Liver (tissue), 9 donors: Measurements from ENCODE around the gene TTC7B. TPM values are rescaled to one million over a fixed set of nuclear protein-coding genes. Genes with fewer than 3 reads are reported as not detected.
"Not testable (repeated sequence)": the region's sequence is repeated elsewhere in the genome, so short reads cannot be mapped to it uniquely, and the experiment has no call there.

Source experiments
- DNase-seq: peaks from one replicate; pipeline ENCODE4 v3.0.0-alpha.2; 2017; ENCODE audit warnings: low spot score
- H3K27ac ChIP-seq, 2 donors: one replicate each; pipeline ENCODE4 v1.7.0; 2013; ENCODE audit warnings: inconsistent platforms in 2 of 2, low read length in 2 of 2, control low read depth in 1 of 2, low read depth in 1 of 2, mild to moderate bottlenecking in 1 of 2
- H3K27me3 ChIP-seq, 4 donors: one replicate each; pipeline versions ENCODE4 v1.6.1 to v1.7.0; 2013; ENCODE audit warnings: low read length in 3 of 4, inconsistent platforms in 1 of 4, mild to moderate bottlenecking in 1 of 4, moderate library complexity in 1 of 4; ENCODE audit not compliant: control insufficient read depth in 4 of 4, insufficient read depth in 4 of 4
- H3K36me3 ChIP-seq, 4 donors: one replicate each; pipeline versions ENCODE4 v1.6.1 to v1.7.0; 2013; ENCODE audit warnings: low read length in 3 of 4, mild to moderate bottlenecking in 3 of 4, low read depth in 1 of 4, moderate library complexity in 1 of 4; ENCODE audit not compliant: control insufficient read depth in 4 of 4, insufficient read depth in 3 of 4
- H3K4me1 ChIP-seq, 4 donors: one replicate each; pipeline versions ENCODE4 v1.6.1 to v1.7.0; 2013; ENCODE audit warnings: low read length in 3 of 4, mild to moderate bottlenecking in 3 of 4, moderate library complexity in 1 of 4; ENCODE audit not compliant: control insufficient read depth in 4 of 4, insufficient read depth in 4 of 4
- H3K4me3 ChIP-seq, 3 donors: one replicate each; pipeline versions ENCODE4 v1.6.1 to v1.7.0; 2013; ENCODE audit warnings: low read length in 3 of 3, control low read depth in 1 of 3, low read depth in 1 of 3, mild to moderate bottlenecking in 1 of 3
- H3K9ac ChIP-seq, 2 donors: one replicate each; pipeline ENCODE4 v1.7.0; 2013; ENCODE audit warnings: low read length in 2 of 2, mild to moderate bottlenecking in 2 of 2, moderate library complexity in 2 of 2, control low read depth in 1 of 2, low read depth in 1 of 2
- H3K9me3 ChIP-seq, 4 donors: one replicate each; pipeline versions ENCODE4 v1.6.1 to v1.7.0; 2013; ENCODE audit warnings: low read length in 3 of 4; ENCODE audit not compliant: control insufficient read depth in 4 of 4
- ATF3 ChIP-seq: IDR thresholded peaks from 2 replicates; pipeline ENCODE4 v1.6.1; 2016; ENCODE audit warnings: antibody characterized with exemption
- EGR1 ChIP-seq, 2 donors: IDR thresholded peaks; 2 replicates each; pipeline ENCODE4 v1.6.1; 2016 to 2018; ENCODE audit warnings: antibody characterized with exemption in 2 of 2, low read depth in 2 of 2
- FOXA1 ChIP-seq: IDR thresholded peaks from 2 replicates; pipeline ENCODE4 v1.6.1; 2016; ENCODE audit warnings: antibody characterized with exemption
- GABPA ChIP-seq, 2 donors: IDR thresholded peaks in 1 of 2; conservative IDR thresholded peaks in 1 of 2; 2 replicates each; pipeline ENCODE4 v1.6.1; 2016; ENCODE audit warnings: antibody characterized with exemption in 2 of 2, mild to moderate bottlenecking in 1 of 2, moderate library complexity in 1 of 2
- HNF4A ChIP-seq, 2 donors: conservative IDR thresholded peaks; 2 replicates each; pipeline ENCODE4 v1.6.1; 2016; ENCODE audit warnings: antibody characterized with exemption in 2 of 2, mild to moderate bottlenecking in 2 of 2
- HNF4G ChIP-seq: IDR thresholded peaks from 2 replicates; pipeline ENCODE4 v1.6.1; 2016; ENCODE audit warnings: antibody characterized with exemption
- JUND ChIP-seq, 2 donors: IDR thresholded peaks; 2 replicates each; pipeline ENCODE4 v1.6.1; 2016; ENCODE audit warnings: antibody characterized with exemption in 2 of 2
- MAX ChIP-seq: IDR thresholded peaks from 2 replicates; pipeline ENCODE4 v1.6.1; 2016; ENCODE audit warnings: antibody characterized with exemption
- NR2F2 ChIP-seq: IDR thresholded peaks from 2 replicates; pipeline ENCODE4 v1.6.1; 2016; ENCODE audit warnings: antibody characterized with exemption
- RAD21 ChIP-seq, 2 donors: IDR thresholded peaks; 2 replicates each; pipeline ENCODE4 v1.6.1; 2016; ENCODE audit warnings: antibody characterized with exemption in 2 of 2, mild to moderate bottlenecking in 2 of 2
- REST ChIP-seq: IDR thresholded peaks from 2 replicates; pipeline ENCODE4 v1.6.1; 2016; ENCODE audit warnings: antibody characterized with exemption, mild to moderate bottlenecking
- RXRA ChIP-seq, 2 donors: IDR thresholded peaks; 2 replicates each; pipeline ENCODE4 v1.6.1; 2017 to 2018; ENCODE audit warnings: antibody characterized with exemption in 2 of 2, mild to moderate bottlenecking in 1 of 2
- WGBS: extraction: QIAGEN DNeasy Blood & Tissue Kit; methylation state at CpG from one replicate; pipeline ENCODE4 v1.1.7; 2013; 5-methylcytosine and 5-hydroxymethylcytosine counted together
- polyA plus RNA-seq, 2 donors: library from polyadenylated mRNA; stranded (reverse) in 1 of 2; unstranded in 1 of 2; fragments of 200-250 nt in 1 of 2; fragments of >200 nt in 1 of 2; fragmentation: Nextera tagmentation in 1 of 2; extraction: Ambion mirVana in 1 of 2; gene quantifications; one replicate each; pipeline versions ENCODE4 v1.2.1 to v1.2.3, GENCODE V29; 2013 to 2015
- total RNA-seq, 2 donors: library from RNA; depleted of rRNA; stranded (reverse); fragments of >200 nt; gene quantifications; one replicate each; pipeline ENCODE4 v1.2.3, GENCODE V29; 2014
- donor health status: healthy.
- donor health status: healthy.
- donor health status: healthy.
- donor health status: healthy.
- donor health status: healthy.

The TTC7B gene
- total and polyA plus RNA-seq, 4 donors: 9.1 to 31.0 (median 12.5) TPM

GRCh38 chr14:90857866-90858265, 41.6 kb upstream of the TTC7B start:
- TF ChIP-seq HNF4G (no peak), GABPA (IDR thresholded peaks at IDR 0.05 in 1 of 2, conservative IDR thresholded peaks at IDR 0.05 in 1 of 2) (no peak), RXRA (IDR thresholded peaks at IDR 0.05) (no peak), HNF4A (conservative IDR thresholded peaks at IDR 0.05) (no peak), JUND (IDR thresholded peaks at IDR 0.05) (no peak), RAD21 (IDR thresholded peaks at IDR 0.05) (no peak), REST (no peak), NR2F2 (no peak), FOXA1 (no peak), EGR1 (IDR thresholded peaks at IDR 0.05; ENCODE audit: low read depth in 2 of 2) (no peak)
- Histone ChIP-seq H3K4me1 (no peaks in the 10 kb centered on the region), H3K36me3 (no peaks in the 10 kb centered on the region), H3K4me3 (no peak overlapping the region), H3K9ac (no peak overlapping the region), H3K9me3 (no peaks in the 10 kb centered on the region), H3K27me3 (no peaks in the 10 kb centered on the region), H3K27ac (no peak overlapping the region)
- DNase-seq: no peak
- 93% methylated on average over 6 of the region's 6 CpGs for WGBS

- H3K4me1 ChIP-seq, H3K27me3 ChIP-seq, DNase-seq, H3K36me3 ChIP-seq, H3K27ac ChIP-seq, H3K4me3 ChIP-seq, H3K9ac ChIP-seq, H3K9me3 ChIP-seq: not testable (repeated sequence)
- WGBS: 93% methylated on average over 5 of the region's 5 CpGs
Observed at GRCh38 chr14:90856115-90856514, 39.9 kb upstream of the TTC7B start.

- TF ChIP-seq FOXA1: no peak
- TF ChIP-seq EGR1 (IDR thresholded peaks at IDR 0.05; ENCODE audit: low read depth in 2 of 2): no peak
- no peak for TF ChIP-seq HNF4G
- TF ChIP-seq REST: no peak
- TF ChIP-seq RXRA (IDR thresholded peaks at IDR 0.05): no peak
- TF ChIP-seq MAX: no peak
- no peak for TF ChIP-seq HNF4A (conservative IDR thresholded peaks at IDR 0.05)
- no peak for TF ChIP-seq NR2F2
- no peak for TF ChIP-seq ATF3
- no peaks in the 10 kb centered on the region for H3K36me3 ChIP-seq
- H3K9ac ChIP-seq: no peak overlapping the region
- H3K9me3 ChIP-seq: no peaks in the 10 kb centered on the region
- no peak for DNase-seq
- H3K27ac ChIP-seq: no peak overlapping the region
- H3K27me3 ChIP-seq: no peaks in the 10 kb centered on the region
- no peak overlapping the region for H3K4me3 ChIP-seq
- no peaks in the 10 kb centered on the region for H3K4me1 ChIP-seq
Observed at GRCh38 chr14:90853116-90853515, 36.9 kb upstream of the TTC7B start.
